Left lung (tissue), 10 donors: Measurements from ENCODE around the gene KLRG1. TPM values are rescaled to one million over a fixed set of nuclear protein-coding genes. Genes with fewer than 3 reads are reported as not detected.

ENCODE experiments used
- ATAC-seq: fragments of 200-7000 bp; cut with Tn5 transposase; one replicate; pipeline ENCODE4 v1.9.1; 2020; ENCODE audit warnings: moderate library complexity
- DNase-seq, 4 donors: peaks; one replicate each; pipeline ENCODE4 v3.0.0-alpha.2; 2013 to 2020
- H3K27ac ChIP-seq, 2 donors: fragments of 200-600 bp; sonication (generic) in 1 of 2; one replicate each; pipeline versions ENCODE4 v1.5.0 to v1.8.0; 2020 to 2021
- H3K27me3 ChIP-seq, 2 donors: fragments of 200-600 bp; sonication (generic) in 1 of 2; one replicate each; pipeline versions ENCODE4 v1.5.0 to v1.8.0; 2020 to 2021
- H3K36me3 ChIP-seq, 2 donors: fragments of 200-600 bp; sonication (generic) in 1 of 2; one replicate each; pipeline versions ENCODE4 v1.5.0 to v1.8.0; 2020 to 2021
- H3K4me1 ChIP-seq, 2 donors: fragments of 200-600 bp; one replicate each; pipeline ENCODE4 v1.8.0; 2021
- H3K4me3 ChIP-seq, 2 donors: fragments of 200-600 bp; sonication (generic) in 1 of 2; one replicate each; pipeline versions ENCODE4 v1.5.0 to v1.8.0; 2020 to 2021; ENCODE audit warnings: mild to moderate bottlenecking in 1 of 2
- H3K9me3 ChIP-seq, 2 donors: fragments of 200-600 bp; sonication (generic) in 1 of 2; one replicate each; pipeline versions ENCODE4 v1.5.0 to v1.8.0; 2020 to 2021
- intact Hi-C, 2 donors: fragments of 100-400 bp; cut with DNase I; formaldehyde crosslinking; loops; one replicate each; pipeline versions ENCODE4 v1.11.2 to v1.14.2; 2022
- polyA plus RNA-seq, 6 donors: library from polyadenylated mRNA; unstranded; fragments of 120-200 nt; gene quantifications; one replicate each; pipeline ENCODE4 v1.2.1, GENCODE V29; 2013; ENCODE audit not compliant: insufficient read length in 6 of 6
- total RNA-seq, 2 donors: library from RNA; stranded (reverse); fragmentation: NEBNext Ultra II Directional; extraction: Animal tissue kit (Norgen Biotek cat#: 25700); gene quantifications; one replicate each; pipeline ENCODE4 v1.2.1, GENCODE V29; 2021
- TF ChIP-seq, protein P1 (sequence below), 2 donors: fragments of 200-600 bp; sonication (generic) in 1 of 2; IDR thresholded peaks; one replicate each; pipeline versions ENCODE4 v1.5.0 to v1.8.0; 2021; ENCODE audit warnings: antibody characterized with exemption in 2 of 2
- donor health status: DM: no; HTN: yes; CAD: no.
- donor health status: DM: no; HTN: no; CAD: no.

The KLRG1 gene
- total and polyA plus RNA-seq, 8 donors = 1.1 to 3.0 (median 1.9) TPM

DNA sequence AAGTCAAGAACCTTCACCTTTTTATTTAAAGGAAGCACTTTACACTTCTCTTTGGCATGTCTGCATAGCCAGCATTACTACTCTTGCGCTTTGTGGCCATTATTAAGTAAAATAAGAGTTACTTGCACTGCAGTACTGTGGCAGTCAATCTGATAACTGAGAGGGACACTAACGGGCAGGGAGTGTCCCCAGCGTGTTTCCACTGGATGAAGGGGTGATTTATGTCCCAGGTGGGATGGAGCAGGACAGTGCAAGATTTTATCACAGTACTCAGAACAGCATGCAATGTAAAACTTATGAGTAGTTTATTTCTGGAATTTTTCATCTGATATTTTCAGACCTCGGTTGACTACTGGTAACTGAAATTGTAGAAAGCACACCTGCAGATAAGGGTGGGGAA lies 31.8 kb upstream of the KLRG1 start:
- ATAC-seq (no peak), DNase-seq (no peak)
- intact Hi-C loops = no loop called here
- Histone ChIP-seq H3K27ac (no peak overlapping the region), H3K4me1 (no peaks in the 10 kb centered on the region), H3K9me3 (no peaks in the 10 kb centered on the region), H3K4me3 (no peak overlapping the region), H3K27me3 (no peaks in the 10 kb centered on the region), H3K36me3 (peaks cover 0 to 5% of the 10 kb centered on the region in 2 donors)
- TF ChIP-seq, protein P1, sequence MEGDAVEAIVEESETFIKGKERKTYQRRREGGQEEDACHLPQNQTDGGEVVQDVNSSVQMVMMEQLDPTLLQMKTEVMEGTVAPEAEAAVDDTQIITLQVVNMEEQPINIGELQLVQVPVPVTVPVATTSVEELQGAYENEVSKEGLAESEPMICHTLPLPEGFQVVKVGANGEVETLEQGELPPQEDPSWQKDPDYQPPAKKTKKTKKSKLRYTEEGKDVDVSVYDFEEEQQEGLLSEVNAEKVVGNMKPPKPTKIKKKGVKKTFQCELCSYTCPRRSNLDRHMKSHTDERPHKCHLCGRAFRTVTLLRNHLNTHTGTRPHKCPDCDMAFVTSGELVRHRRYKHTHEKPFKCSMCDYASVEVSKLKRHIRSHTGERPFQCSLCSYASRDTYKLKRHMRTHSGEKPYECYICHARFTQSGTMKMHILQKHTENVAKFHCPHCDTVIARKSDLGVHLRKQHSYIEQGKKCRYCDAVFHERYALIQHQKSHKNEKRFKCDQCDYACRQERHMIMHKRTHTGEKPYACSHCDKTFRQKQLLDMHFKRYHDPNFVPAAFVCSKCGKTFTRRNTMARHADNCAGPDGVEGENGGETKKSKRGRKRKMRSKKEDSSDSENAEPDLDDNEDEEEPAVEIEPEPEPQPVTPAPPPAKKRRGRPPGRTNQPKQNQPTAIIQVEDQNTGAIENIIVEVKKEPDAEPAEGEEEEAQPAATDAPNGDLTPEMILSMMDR (IDR thresholded peaks at IDR 0.05) = no peak

GRCh38 chr12:8958066-8958465 lies 31.3 kb upstream of the KLRG1 start:
- Histone ChIP-seq H3K4me1 (no peaks in the 10 kb centered on the region), H3K9me3 (no peaks in the 10 kb centered on the region), H3K27me3 (no peaks in the 10 kb centered on the region), H3K4me3 (no peak overlapping the region), H3K27ac (no peak overlapping the region), H3K36me3 (peaks cover 0 to 5% of the 10 kb centered on the region in 2 donors)
- DNase-seq (no peak), ATAC-seq (no peak)
- intact Hi-C loops = no loop called here
- TF ChIP-seq, protein P1 (IDR thresholded peaks at IDR 0.05) = no peak

GRCh38 chr12:8960176-8960575 lies 29.2 kb upstream of the KLRG1 start:
- DNase-seq (no peak), ATAC-seq (no peak)
- TF ChIP-seq, protein P1 (IDR thresholded peaks at IDR 0.05) = no peak
- H3K4me3 ChIP-seq = no peak overlapping the region
- H3K27ac ChIP-seq = no peak overlapping the region
- no peaks in the 10 kb centered on the region for H3K9me3 ChIP-seq
- peaks cover 0 to 5% of the 10 kb centered on the region in 2 donors for H3K36me3 ChIP-seq
- H3K27me3 ChIP-seq = no peaks in the 10 kb centered on the region
- intact Hi-C loops = no loop called here
- H3K4me1 ChIP-seq = no peaks in the 10 kb centered on the region

DNA sequence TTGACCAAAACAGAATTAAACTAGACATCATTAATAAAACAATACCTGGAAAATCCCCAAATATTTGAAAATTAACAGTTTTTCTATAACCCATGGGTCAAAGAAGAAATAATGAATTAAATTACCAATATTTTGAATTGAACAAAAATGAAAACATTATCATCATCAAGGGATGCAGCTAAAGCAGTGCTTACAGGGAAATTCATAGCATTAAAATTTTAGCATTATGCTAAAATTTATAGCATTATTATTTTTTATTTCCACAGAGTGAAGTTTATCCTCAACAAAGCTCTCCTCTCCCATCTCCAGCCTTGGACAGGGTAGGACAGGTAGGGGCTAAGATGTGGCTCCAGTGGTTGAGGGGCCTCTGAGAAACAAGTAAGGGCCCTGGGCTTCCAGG lies 20.6 kb upstream of the KLRG1 start:
- Histone ChIP-seq H3K4me1 (no peaks in the 10 kb centered on the region), H3K27ac (no peak overlapping the region), H3K9me3 (peaks cover 0 to 36% of the 10 kb centered on the region in 2 donors), H3K27me3 (no peaks in the 10 kb centered on the region), H3K36me3 (no peaks in the 10 kb centered on the region), H3K4me3 (no peak overlapping the region)
- intact Hi-C loops = no loop called here
- DNase-seq = no peak
- no peak for ATAC-seq
- TF ChIP-seq, protein P1 (IDR thresholded peaks at IDR 0.05) = no peak

DNA sequence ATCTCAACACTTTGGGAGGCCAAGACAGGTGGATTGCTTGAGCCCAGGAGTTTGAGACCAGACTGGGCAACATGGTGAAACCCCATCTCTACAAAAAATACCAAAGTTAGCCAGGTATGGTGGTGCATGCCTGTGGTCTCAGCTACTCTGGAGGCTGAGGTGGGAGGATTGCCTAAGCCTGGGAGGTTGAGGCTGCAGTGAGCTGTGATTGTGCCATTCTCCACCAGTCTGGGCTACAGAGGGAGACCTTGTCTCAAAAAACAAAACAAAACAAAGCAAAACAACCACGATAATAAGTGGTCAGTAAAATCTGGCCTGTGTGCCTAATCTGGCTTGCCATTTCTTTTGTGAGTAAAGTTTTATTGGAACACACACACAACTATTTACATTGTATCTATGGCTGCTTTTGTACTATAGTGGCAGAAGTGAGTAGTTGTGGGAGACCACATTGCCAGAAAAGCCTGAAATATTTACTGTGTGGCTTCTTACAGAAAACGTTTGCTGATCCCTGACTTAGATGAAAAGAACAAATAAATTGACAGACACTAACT lies 19.4 kb upstream of the KLRG1 start:
- TF ChIP-seq, protein P1 (IDR thresholded peaks at IDR 0.05) = no peak
- intact Hi-C loops = no loop called here
- ATAC-seq (no peak), DNase-seq (no peak)
- Histone ChIP-seq H3K9me3 (peaks cover 0 to 39% of the 10 kb centered on the region in 2 donors), H3K4me1 (no peaks in the 10 kb centered on the region), H3K4me3 (no peak overlapping the region), H3K27me3 (no peaks in the 10 kb centered on the region), H3K36me3 (no peaks in the 10 kb centered on the region), H3K27ac (no peak overlapping the region)
